COLO668 (cell line): Measurements from ENCODE around the gene NDUFS6.

ENCODE experiments used
- DNase-seq: peaks from one replicate; lab custom pipeline; 2025; ENCODE audit not compliant: unreplicated experiment; lab: John Stamatoyannopoulos, UW

Gene NDUFS6

DNA sequence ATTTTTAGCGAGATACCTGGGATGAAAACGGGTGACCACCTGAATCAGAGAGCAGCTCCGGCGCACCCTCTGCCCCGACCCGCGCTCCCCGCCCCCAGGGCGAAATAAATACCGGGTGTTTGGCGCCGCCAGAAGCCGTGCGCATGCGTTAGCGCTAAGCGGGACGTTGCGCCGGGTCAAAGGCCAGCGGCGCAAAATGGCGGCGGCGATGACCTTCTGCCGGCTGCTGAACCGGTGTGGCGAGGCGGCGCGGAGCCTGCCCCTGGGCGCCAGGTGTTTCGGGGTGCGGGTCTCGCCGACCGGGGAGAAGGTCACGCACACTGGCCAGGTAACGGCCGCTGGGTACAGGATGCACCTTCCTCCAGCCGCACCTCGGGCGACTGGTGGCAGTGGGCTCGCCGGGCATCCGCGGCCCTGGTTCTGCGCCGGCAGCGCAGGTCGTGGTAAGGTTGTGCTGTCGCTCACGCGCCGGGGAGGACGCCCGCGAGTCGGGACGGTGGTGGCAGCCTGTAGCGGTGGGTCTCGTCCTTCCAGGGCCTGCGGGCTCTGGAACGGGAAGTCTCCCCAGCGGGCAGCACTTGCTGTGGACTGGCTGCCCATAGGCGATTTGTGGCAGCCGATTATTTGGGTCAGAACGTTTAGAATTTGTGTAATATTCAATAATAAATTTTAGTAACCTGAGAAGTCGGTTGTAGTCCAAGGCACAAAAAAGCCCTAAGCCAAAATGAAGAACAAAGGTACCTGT, at the start of gene NDUFS6:
TSS of gene NDUFS6 (plus strand) at position 186 of the 745 bp plus-strand sequence. CDS start at position 197, 11 bp downstream.
- DNase-seq, result peak; percentile 90

- DNase-seq, result no peak
Measured at GRCh38 chr5:1751864-1752822, 49.1 kb upstream of the NDUFS6 start.

DNA sequence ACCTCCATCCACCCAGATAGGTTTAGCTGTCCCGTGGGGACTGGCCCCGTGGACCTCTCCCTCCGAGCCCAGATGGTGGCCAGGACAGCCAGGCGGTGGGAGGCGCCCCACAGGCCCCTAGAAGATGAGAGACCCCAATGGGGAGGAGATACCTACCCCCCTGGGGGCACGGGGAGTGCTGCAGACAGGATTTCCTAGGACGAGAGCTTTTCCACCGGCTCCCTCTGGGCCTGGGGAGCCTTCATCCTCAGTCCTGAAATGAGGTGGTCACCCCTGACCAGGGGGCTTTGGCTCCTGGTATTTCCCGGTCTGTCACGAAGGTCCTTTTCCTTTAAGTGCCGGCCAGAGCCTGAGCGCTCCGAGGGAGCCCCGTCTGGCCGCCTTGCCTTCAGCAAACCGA, 48.3 kb upstream of the NDUFS6 start:
- DNase-seq, result no peak

- DNase-seq, result no peak
Measured at GRCh38 chr5:1753490-1753889, 47.7 kb upstream of the NDUFS6 start.

- DNase-seq, result no peak
Measured at GRCh38 chr5:1754531-1755220, 46.5 kb upstream of the NDUFS6 start.

- no peak for DNase-seq
Measured at GRCh38 chr5:1755321-1755949, 45.8 kb upstream of the NDUFS6 start.

GRCh38 chr5:1756481-1756880, 44.7 kb upstream of the NDUFS6 start:
- DNase-seq, result no peak

- no peak for DNase-seq
Measured at GRCh38 chr5:1757511-1757910, 43.7 kb upstream of the NDUFS6 start.

GRCh38 chr5:1758574-1758973, 42.6 kb upstream of the NDUFS6 start:
- DNase-seq, result no peak

DNA sequence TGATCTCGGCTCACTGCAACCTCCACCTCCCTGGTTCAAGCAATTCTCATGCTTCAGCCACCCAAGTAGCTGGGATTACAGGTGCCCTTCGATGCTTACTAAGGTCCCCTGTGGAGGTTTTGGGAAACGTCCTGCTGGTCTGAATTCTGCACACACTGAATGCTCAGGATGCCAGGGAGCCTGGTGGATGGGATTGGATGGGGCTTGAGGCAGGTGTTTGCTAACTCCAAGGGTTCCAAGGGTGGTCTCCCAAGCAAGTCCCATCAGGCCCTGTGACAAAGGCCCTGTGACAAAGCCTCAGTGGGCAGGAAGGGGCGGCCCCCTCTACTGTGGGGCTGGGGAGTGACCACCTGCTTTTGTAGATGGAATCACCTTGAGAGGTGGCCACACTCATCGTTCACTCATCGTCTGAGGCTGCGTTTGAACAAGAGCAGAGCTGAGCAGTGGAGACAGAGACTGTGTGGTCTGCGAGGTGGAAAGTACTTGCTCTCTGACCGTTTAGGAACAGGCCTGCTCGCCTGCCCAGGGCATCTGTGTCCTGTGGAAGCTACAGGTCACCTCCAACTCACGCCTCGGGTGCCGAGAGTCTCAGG, 41.7 kb upstream of the NDUFS6 start:
- no peak for DNase-seq

DNA sequence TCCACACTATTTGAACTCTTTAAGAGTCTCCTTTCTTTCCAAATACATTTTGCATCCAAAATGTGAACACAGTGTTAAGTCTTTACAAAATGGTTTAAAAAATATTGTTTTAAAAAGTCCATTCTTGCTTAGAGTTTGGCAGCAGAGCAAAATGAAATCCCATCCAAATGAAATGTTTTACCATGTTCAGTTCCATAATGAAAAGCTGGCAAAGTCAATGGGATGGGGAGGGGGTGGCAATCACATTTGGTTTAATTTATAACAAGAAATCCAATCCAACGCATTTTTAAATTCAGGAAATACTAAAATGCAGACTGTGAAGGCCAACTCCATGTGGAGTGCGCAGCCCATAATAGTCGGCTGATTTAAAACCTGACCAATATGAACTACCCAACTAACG, 41.0 kb upstream of the NDUFS6 start:
- no peak for DNase-seq

GRCh38 chr5:1760656-1761452, 40.4 kb upstream of the NDUFS6 start:
- no peak for DNase-seq

GRCh38 chr5:1761453-1761755, 39.8 kb upstream of the NDUFS6 start:
- DNase-seq, result no peak

- no peak for DNase-seq
Measured at GRCh38 chr5:1762121-1762882, 38.9 kb upstream of the NDUFS6 start.

- DNase-seq, result no peak
Measured at GRCh38 chr5:1762883-1763547, 38.2 kb upstream of the NDUFS6 start.

- peak; percentile 41 for DNase-seq
Measured at GRCh38 chr5:1763548-1763911, 37.7 kb upstream of the NDUFS6 start.

DNA sequence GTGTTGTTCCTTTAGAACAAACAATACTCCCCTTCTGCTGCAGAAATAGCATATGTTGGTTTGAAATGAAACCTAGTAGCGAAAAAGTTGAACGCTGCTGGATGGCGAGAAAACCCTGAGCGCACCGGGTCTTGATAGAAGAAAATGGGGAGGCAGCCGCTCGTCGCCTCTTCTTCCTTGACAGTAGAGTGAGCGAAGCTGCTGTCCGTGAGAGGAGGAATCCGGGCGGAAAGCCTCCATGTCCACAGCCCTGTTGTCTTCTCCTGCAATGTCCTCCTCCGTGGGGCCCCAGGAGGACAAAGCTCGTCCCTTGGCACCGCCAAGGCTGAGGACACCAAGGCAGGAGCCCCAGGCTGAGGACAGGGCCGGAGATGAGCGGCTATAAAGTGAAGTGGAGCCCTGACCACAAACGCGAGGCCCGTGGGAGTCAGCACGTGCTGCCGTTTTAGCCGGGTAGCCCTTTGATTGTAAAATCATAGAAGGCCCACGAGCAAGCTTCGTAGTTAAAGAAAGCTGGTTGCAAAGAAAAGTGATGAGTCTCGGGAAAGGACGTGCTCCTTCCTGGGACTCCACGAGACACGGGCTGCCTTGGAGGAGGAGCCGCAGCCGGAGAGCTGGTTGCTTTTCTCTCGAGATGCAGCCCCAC, 37.1 kb upstream of the NDUFS6 start:
- no peak for DNase-seq

DNA sequence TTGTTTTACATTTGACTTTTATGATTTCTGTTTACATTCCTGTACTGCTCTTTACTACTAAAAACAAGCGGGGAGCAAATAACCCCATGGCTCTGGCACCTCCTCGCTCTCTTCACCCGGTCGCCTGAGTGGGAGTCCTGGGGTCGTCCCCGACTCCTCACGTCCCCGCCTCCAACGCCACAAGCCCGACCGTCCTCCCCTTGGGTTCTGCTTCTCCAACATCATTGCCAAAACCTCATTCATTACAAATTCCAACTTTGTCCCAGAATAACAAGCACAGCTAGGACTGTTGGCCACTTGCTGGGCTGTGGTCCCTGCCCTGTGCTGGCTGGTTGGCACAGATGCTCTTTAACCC, 36.6 kb upstream of the NDUFS6 start:
- DNase-seq, result no peak
